HG02678 (cell line): ENCODE measurements around the gene ATP5PF.
"Not testable (repeated sequence)": the region's sequence is repeated elsewhere in the genome, so short reads cannot be mapped to it uniquely, and the experiment has no call there.

Experiments
- ATAC-seq: cut with Tn5 transposase; IDR thresholded peaks from one replicate; pipeline ENCODE4 v1.9.1; 2021; ENCODE audit warnings: mild to moderate bottlenecking, moderate library complexity; ENCODE audit not compliant: unreplicated experiment

Gene ATP5PF

DNA sequence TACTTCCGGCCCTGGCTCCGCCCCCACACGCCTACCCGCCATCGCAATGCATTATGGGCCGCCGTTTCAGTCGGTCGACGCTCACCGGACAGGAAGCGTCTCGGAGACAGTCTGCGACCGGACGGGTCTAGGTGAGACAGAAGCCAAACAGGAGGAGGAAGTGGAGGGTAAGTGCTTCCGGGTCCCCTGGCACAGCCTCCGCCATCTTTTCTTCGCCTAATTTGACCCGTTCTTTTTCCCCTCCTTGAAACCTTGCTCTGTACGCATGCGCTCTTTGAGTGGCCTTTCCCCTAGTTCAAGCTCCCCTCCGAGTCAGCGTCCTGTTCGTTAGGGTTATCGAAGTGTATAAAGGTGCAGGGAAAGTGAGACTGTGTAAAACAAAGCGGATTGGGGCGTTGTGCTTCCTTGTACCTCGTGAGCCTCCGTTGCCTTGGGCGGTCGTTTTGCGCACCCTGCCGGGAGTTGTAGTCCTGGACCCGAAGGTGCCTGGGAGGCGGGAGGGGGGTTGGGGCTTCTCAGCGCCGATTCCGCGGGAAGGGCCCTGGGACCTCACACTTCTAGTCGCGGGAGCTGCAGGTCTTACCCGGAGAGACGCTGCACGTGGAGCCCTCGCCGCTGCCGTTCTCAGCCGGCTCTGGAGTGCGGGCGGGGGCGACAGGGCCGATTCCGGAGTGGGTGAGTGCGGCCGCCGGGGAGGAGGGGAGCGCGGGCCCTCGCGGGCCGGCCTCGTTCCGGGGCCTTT is at the start of gene ATP5PF, which contains the start of gene GABPA:
TSS of gene ATP5PF (minus strand) at position 1 of the 742 bp plus-strand sequence. CDS start 5,110 bp downstream, outside the sequence.
TSS of gene GABPA (plus strand) at position 69 of the 742 bp plus-strand sequence. CDS start 6,627 bp downstream, outside the sequence.
- ATAC-seq: peak; percentile 88

GRCh38 chr21:25778126-25778875 is 43.6 kb upstream of the ATP5PF start:
- not testable (repeated sequence) for ATAC-seq

- ATAC-seq: no peak
Observed at GRCh38 chr21:25776440-25776839, 41.7 kb upstream of the ATP5PF start.

- no peak for ATAC-seq
Observed at GRCh38 chr21:25772686-25773085, 38.0 kb upstream of the ATP5PF start.

GRCh38 chr21:25767921-25768320 is 33.2 kb upstream of the ATP5PF start:
- no peak for ATAC-seq

- ATAC-seq: no peak
Observed at GRCh38 chr21:25764065-25764464, 29.4 kb upstream of the ATP5PF start.

GRCh38 chr21:25760677-25761076 is 26.0 kb upstream of the ATP5PF start:
- no peak for ATAC-seq

DNA sequence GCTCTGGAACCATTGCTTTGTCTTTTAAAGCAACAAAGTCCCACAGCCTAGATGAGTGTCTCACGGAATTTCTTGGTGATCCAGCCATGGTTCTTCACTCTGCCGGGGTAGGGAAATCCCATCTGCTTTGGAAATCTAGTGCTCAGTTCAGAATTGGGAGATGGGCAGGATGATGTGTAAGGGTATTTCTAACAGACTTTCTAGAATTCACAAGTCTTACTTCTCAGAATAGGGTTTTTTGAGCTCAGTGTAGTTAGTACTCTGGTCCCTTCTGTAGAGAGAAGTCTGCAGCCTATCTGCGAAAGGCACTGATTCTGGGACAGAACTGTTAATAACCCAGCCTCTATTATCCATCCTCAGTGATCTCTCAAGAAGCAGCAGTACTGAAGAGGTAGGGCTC is 25.4 kb upstream of the ATP5PF start:
- no peak for ATAC-seq

GRCh38 chr21:25759573-25759972 is 24.9 kb upstream of the ATP5PF start:
- ATAC-seq: no peak

GRCh38 chr21:25757531-25757930 is 22.8 kb upstream of the ATP5PF start:
- no peak for ATAC-seq

DNA sequence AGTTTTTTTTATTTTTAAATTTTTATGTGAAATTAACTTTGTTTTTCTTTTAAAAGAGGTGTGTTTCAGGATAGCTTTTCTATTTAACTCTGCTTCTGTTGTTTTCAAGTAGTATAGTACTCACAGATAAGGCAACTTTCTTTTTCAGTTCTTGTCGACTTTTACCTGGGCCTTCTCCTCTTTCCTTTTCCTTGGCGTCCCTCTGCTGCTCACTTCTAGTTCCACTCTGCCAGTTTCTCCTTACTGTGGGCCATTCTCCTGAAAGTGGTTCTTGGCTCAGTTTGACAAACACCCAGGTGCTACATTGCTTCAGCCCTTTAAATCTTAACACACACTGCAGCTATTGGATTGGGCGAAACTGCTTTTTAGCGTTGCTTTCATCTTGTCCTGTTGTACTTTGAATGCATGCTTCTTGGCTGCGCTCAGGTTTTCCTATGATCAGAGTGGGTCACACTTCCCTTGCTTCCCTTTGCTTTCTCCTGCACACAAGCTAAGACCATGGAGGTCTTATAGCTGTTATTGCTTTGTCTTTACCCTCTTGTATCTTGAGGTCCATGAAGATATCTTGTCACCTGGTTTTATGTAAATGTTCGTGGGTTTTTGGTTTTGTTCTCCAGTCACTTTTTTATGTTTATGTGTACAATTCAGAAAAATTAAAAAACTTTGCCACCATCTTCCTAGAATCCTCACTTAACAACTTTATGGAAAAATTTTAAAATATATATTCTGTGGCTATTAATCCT is 21.7 kb upstream of the ATP5PF start:
- no peak for ATAC-seq

DNA sequence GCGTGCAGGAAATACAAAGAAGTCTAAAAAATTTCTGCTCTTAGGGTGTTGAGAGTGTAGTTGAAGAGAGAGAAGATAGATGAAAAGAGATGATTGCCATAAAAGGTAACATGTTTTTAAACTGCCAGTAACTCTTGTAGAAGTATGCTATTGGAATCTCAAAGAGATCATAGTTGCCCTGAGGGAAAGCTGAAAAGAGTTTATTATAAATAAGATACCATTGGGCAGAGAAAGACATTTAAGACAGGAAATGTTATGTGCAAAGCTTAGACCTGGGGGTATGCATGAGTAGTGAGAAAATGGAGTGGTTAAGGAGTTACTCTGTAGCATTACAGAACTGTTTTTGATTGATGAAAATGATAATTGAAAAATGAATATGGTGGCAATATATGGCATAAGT is 17.7 kb upstream of the ATP5PF start:
- no peak for ATAC-seq

- ATAC-seq: no peak
Observed at GRCh38 chr21:25750085-25750484, 15.4 kb upstream of the ATP5PF start.

- no peak for ATAC-seq
Observed at GRCh38 chr21:25744854-25745253, 10.2 kb upstream of the ATP5PF start.

DNA sequence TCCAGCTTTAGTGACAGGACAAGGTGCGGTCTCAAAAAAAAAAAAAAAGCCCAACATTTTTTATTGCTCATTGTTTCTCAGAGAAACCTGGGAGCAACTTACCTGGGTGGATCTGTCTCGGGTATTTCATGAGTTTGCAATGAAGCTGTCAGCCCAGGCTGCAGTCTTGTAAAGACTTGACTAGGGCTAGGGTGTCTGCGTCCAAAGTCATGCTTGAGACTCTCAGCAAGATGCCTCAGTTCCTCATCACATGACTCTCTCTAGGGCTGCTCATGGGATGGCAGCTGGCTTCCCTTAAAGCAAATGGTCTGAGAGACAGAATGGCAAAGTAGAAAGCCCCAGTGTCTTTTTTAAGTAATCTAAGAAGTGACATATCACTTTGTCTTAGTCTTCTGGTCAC is 8.2 kb upstream of the ATP5PF start:
- ATAC-seq: no peak

- ATAC-seq: no peak
Observed at GRCh38 chr21:25737421-25737820, 2.7 kb upstream of the ATP5PF start.

- peak; percentile 10 for ATAC-seq
Observed at GRCh38 chr21:25735646-25736597, 1.2 kb upstream of the ATP5PF start.

DNA sequence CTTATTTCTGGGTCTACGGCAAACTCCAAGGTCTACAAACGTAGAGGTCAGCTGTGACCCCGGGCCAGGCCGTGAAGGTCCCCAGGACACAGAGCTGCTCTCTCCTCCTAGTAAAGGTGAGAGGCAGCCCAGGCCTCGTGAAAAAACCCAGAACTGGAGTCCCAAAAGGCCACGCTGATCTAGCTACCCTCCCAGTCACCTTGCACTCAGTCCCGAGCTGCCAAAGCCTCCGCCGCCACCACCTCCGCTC is 125 bp downstream of the ATP5PF start:
- peak; percentile 3 for ATAC-seq

DNA sequence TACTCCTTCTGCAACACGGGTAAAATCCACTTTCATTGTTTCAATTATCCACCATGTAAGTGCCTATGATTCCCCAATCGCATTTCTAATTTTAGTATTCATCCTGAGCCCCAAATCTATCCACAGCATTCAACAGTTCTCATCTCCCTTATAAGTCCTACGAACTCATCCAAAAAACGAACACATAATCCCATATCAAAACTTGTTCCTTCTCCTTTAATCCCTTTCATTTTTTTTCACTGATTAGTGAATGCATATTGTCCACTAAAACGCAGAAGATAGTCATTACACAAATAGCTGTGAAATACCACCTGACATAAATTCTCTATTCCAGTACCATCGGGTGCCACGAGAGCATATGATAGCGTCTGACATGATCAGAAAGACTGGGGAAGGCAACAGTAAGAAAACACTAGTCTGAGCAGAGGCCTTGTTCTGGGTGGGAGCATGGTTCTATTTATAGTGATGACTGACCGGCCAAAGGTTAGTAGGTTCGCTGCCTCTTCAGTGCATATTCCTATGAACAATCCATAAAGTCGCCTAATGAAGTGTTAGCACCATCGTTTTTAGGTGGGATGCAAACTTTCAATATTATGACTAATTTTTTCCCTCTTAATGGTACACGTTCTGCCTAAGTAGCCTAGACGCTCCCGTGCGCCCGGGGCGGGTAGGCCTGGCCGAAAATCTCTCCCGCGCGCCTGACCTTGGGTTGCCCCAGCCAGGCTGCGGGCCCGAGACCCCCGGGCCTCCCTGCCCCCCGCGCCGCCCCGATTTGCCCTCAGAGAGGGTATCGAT is 648 bp downstream of the ATP5PF start:
- peak; percentile 4 for ATAC-seq
